ENCODE data around the gene MRC1.

DNA sequence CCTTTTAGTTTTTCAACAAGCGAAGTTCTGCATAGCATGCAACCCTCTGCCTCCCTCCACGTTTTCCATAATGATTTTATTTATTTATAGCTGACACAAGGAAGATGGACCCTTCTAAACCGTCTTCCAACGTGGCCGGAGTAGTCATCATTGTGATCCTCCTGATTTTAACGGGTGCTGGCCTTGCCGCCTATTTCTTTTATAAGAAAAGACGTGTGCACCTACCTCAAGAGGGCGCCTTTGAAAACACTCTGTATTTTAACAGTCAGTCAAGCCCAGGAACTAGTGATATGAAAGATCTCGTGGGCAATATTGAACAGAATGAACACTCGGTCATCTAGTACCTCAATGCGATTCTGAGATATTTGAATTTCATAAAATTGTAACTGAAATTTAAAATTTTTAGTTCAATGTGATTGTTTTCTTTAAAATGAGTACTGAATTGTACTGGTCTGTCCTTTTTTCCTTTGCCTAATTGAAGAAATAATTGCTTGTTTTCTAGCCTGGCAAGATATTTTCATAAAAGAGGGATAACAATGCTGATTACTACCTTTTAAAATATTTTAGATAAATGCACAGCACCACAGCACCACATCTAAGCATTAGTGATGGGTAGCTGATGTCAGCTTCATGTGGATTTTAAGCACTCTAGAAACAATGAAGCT is 101.1 kb downstream of the MRC1 start:
- no peak for TF ChIP-seq POLR2A (IDR thresholded peaks at IDR 0.05)
- TF ChIP-seq, protein P1, sequence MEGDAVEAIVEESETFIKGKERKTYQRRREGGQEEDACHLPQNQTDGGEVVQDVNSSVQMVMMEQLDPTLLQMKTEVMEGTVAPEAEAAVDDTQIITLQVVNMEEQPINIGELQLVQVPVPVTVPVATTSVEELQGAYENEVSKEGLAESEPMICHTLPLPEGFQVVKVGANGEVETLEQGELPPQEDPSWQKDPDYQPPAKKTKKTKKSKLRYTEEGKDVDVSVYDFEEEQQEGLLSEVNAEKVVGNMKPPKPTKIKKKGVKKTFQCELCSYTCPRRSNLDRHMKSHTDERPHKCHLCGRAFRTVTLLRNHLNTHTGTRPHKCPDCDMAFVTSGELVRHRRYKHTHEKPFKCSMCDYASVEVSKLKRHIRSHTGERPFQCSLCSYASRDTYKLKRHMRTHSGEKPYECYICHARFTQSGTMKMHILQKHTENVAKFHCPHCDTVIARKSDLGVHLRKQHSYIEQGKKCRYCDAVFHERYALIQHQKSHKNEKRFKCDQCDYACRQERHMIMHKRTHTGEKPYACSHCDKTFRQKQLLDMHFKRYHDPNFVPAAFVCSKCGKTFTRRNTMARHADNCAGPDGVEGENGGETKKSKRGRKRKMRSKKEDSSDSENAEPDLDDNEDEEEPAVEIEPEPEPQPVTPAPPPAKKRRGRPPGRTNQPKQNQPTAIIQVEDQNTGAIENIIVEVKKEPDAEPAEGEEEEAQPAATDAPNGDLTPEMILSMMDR (IDR thresholded peaks at IDR 0.05) = peak; percentile 29 to 37
